HepG2 (cell line): ENCODE measurements around the gene FGD2. TPM values are rescaled to one million over a fixed set of nuclear protein-coding genes. Genes with fewer than 3 reads are reported as not detected.

ENCODE experiments used
- GABPB1 ChIP-seq: IDR thresholded peaks from 2 replicates; pipeline ENCODE4 v1.6.1; 2016; ENCODE audit warnings: mild to moderate bottlenecking, missing genetic modification reagents, moderate library complexity, missing compliant biosample characterization
- HNF4G ChIP-seq, 2 experiments: sonication (generic) in 1 of 2; formaldehyde crosslinking in 1 of 2; IDR thresholded peaks; 2 replicates each; pipeline versions ENCODE4 v1.4.0 to v1.6.1; 2011 to 2020; ENCODE audit warnings: borderline replicate concordance in 2 of 2, low read depth in 2 of 2, mild to moderate bottlenecking in 2 of 2, low read length in 1 of 2, missing genetic modification reagents in 1 of 2, moderate library complexity in 1 of 2
- MEIS1 ChIP-seq: sonication (generic); formaldehyde crosslinking; IDR thresholded peaks from 2 replicates; pipeline ENCODE4 v1.9.0; 2021; ENCODE audit warnings: mild to moderate bottlenecking, missing genetic modification reagents, moderate library complexity, borderline replicate concordance
- RXRA ChIP-seq: sonication (generic); formaldehyde crosslinking; IDR thresholded peaks from 2 replicates; pipeline ENCODE4 v1.5.1; 2020; ENCODE audit warnings: missing genetic modification reagents
- SALL2 ChIP-seq: sonication (generic); formaldehyde crosslinking; IDR thresholded peaks from 2 replicates; pipeline ENCODE4 v1.8.1; 2023; ENCODE audit warnings: mild to moderate bottlenecking, missing genetic modification reagents, inconsistent platforms
- SMAD3 ChIP-seq: sonication (generic); formaldehyde crosslinking; IDR thresholded peaks from 2 replicates; pipeline ENCODE4 v1.4.0; 2020; ENCODE audit warnings: missing genetic modification reagents
- SP4 ChIP-seq: sonication (generic); formaldehyde crosslinking; IDR thresholded peaks from 2 replicates; pipeline ENCODE4 v1.8.1; 2023; ENCODE audit warnings: mild to moderate bottlenecking, missing genetic modification reagents
- SRY ChIP-seq: sonication (generic); formaldehyde crosslinking; IDR thresholded peaks from 2 replicates; pipeline ENCODE4 v1.8.0; 2022; ENCODE audit warnings: mild to moderate bottlenecking, missing genetic modification reagents
- YEATS4 ChIP-seq: sonication (generic); formaldehyde crosslinking; IDR thresholded peaks from 2 replicates; pipeline ENCODE4 v1.4.0; 2020; ENCODE audit warnings: missing genetic modification reagents, borderline replicate concordance
- ZBTB1 ChIP-seq: sonication (generic); formaldehyde crosslinking; IDR thresholded peaks from 2 replicates; pipeline ENCODE4 v1.4.0; 2020; ENCODE audit warnings: missing genetic modification reagents, borderline replicate concordance
- ZNF3 ChIP-seq: IDR thresholded peaks from 2 replicates; pipeline ENCODE4 v1.7.0; 2017; ENCODE audit warnings: inconsistent platforms
- ZNF556 ChIP-seq: sonication (generic); formaldehyde crosslinking; IDR thresholded peaks from 2 replicates; pipeline ENCODE4 v1.4.0; 2020; ENCODE audit warnings: mild to moderate bottlenecking, missing genetic modification reagents, borderline replicate concordance
- ZNF615 ChIP-seq: sonication (generic); formaldehyde crosslinking; IDR thresholded peaks from 2 replicates; pipeline ENCODE4 v1.5.0; 2020; ENCODE audit warnings: mild to moderate bottlenecking, missing genetic modification reagents, borderline replicate concordance
- ZNF674 ChIP-seq: sonication (generic); formaldehyde crosslinking; IDR thresholded peaks from 2 replicates; pipeline ENCODE4 v1.5.0; 2020; ENCODE audit warnings: low read depth, mild to moderate bottlenecking, missing genetic modification reagents
- ZNF703 ChIP-seq: sonication (generic); formaldehyde crosslinking; IDR thresholded peaks from 2 replicates; pipeline ENCODE4 v1.5.1; 2020; ENCODE audit warnings: missing genetic modification reagents, mild to moderate bottlenecking, moderate library complexity, borderline replicate concordance
- ZNF724P ChIP-seq: sonication (generic); formaldehyde crosslinking; IDR thresholded peaks from 2 replicates; pipeline ENCODE4 v1.8.0; 2022; ENCODE audit warnings: missing genetic modification reagents, borderline replicate concordance
- ZNF770 ChIP-seq: sonication (generic); formaldehyde crosslinking; IDR thresholded peaks from 2 replicates; pipeline ENCODE4 v1.5.0; 2020; ENCODE audit warnings: mild to moderate bottlenecking, missing genetic modification reagents
- ZNF782 ChIP-seq: sonication (generic); formaldehyde crosslinking; IDR thresholded peaks from 2 replicates; pipeline ENCODE4 v1.4.0; 2020; ENCODE audit warnings: missing genetic modification reagents, mild to moderate bottlenecking, borderline replicate concordance
- ZNF788 ChIP-seq: sonication (generic); formaldehyde crosslinking; IDR thresholded peaks from 2 replicates; pipeline ENCODE4 v1.5.0; 2020; ENCODE audit warnings: mild to moderate bottlenecking, missing genetic modification reagents, borderline replicate concordance
- polyA plus RNA-seq, 8 experiments: library from polyadenylated mRNA; depleted of rRNA in 3 of 8; stranded (reverse) in 7 of 8; unstranded in 1 of 8; fragments of >200 nt; fragmentation: Illumina TruSeq in 4 of 8; extraction: Trizol in 4 of 8; gene quantifications; 2 replicates each; pipeline versions ENCODE4 v1.2.1 to v1.2.3, GENCODE V29; 2011 to 2016; ENCODE audit warnings: low read depth in 4 of 8, missing spikeins in 1 of 8, mixed read lengths in 1 of 8; ENCODE audit not compliant: insufficient read depth in 1 of 8
- total RNA-seq, 5 experiments: library from RNA; depleted of rRNA; stranded (reverse); fragments of >200 nt; fragmentation: Illumina TruSeq; extraction: Trizol; gene quantifications; 2 replicates each; pipeline ENCODE4 v1.2.3, GENCODE V29; 2016; ENCODE audit warnings: low read depth in 1 of 5
- TF ChIP-seq, protein P1 (sequence below): IDR thresholded peaks from 2 replicates; pipeline ENCODE4 v1.6.1; 2016; ENCODE audit warnings: low read depth
- TF ChIP-seq, protein P2 (sequence below): sonication (generic); formaldehyde crosslinking; IDR thresholded peaks from 2 replicates; pipeline ENCODE4 v1.8.0; 2022; ENCODE audit warnings: mild to moderate bottlenecking, missing genetic modification reagents, moderate library complexity
- TF ChIP-seq, protein P3 (sequence below): IDR thresholded peaks from 2 replicates; pipeline ENCODE4 v1.6.1; 2012; ENCODE audit warnings: low read depth, low read length, improper control_type of control experiment

FGD2 gene
- total and polyA plus RNA-seq, 2 of the 13 experiments (the other 11 are each of a cell fraction or from before 2014, with no cell fraction given): not detected

GRCh38 chr6:37051138-37052026, 45.9 kb downstream of the FGD2 start (continued):
- TF ChIP-seq ZBTB1 (no peak), ZNF703 (CRISPR knock-in tag) (no peak), GABPB1 (CRISPR knock-in tag) (peak; percentile 75; the same call in 1 of the 2 replicates), SRY (CRISPR knock-in tag) (peak; percentile 94; the same call in 1 of the 2 replicates), SP4 (CRISPR knock-in tag) (no peak), SMAD3 (CRISPR knock-in tag) (peak; percentile 66; the same call in 1 of the 2 replicates), ZNF782 (no peak), ZNF724P (CRISPR knock-in tag) (no peak; the same call in 1 of the 2 replicates), ZNF556 (CRISPR knock-in tag) (peak; percentile 81; the same call in 1 of the 2 replicates), ZNF3 (CRISPR knock-in tag) (no peak; the same call in 1 of the 2 replicates), ZNF770 (CRISPR knock-in tag) (peak; percentile 63; the same call in 1 of the 2 replicates), RXRA (peak; percentile 76), ZNF788 (peak; percentile 80; the same call in 1 of the 2 replicates), SALL2 (peak; percentile 84), ZNF674 (CRISPR knock-in tag) (no peak), MEIS1 (peak; percentile 90), YEATS4 (CRISPR knock-in tag) (no peak), ZNF615 (CRISPR knock-in tag) (no peak), HNF4G (IDR thresholded peaks at IDR 0.05; ENCODE audit: borderline replicate concordance, low read depth, low read length) (peak; percentile 56; the same call in 1 of the 2 replicates), HNF4G (CRISPR knock-in tag; IDR thresholded peaks at IDR 0.05; ENCODE audit: borderline replicate concordance, low read depth) (peak; percentile 69; the same call in 1 of the 2 replicates)
- TF ChIP-seq, protein P1, sequence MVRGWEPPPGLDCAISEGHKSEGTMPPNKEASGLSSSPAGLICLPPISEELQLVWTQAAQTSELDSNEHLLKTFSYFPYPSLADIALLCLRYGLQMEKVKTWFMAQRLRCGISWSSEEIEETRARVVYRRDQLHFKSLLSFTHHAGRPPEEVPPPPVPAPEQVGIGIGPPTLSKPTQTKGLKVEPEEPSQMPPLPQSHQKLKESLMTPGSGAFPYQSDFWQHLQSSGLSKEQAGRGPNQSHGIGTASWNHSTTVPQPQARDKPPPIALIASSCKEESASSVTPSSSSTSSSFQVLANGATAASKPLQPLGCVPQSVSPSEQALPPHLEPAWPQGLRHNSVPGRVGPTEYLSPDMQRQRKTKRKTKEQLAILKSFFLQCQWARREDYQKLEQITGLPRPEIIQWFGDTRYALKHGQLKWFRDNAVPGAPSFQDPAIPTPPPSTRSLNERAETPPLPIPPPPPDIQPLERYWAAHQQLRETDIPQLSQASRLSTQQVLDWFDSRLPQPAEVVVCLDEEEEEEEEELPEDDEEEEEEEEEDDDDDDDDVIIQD (CRISPR knock-in tag): no peak
- TF ChIP-seq, protein P2, sequence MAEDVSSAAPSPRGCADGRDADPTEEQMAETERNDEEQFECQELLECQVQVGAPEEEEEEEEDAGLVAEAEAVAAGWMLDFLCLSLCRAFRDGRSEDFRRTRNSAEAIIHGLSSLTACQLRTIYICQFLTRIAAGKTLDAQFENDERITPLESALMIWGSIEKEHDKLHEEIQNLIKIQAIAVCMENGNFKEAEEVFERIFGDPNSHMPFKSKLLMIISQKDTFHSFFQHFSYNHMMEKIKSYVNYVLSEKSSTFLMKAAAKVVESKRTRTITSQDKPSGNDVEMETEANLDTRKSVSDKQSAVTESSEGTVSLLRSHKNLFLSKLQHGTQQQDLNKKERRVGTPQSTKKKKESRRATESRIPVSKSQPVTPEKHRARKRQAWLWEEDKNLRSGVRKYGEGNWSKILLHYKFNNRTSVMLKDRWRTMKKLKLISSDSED (CRISPR knock-in tag): no peak
- TF ChIP-seq, protein P3, sequence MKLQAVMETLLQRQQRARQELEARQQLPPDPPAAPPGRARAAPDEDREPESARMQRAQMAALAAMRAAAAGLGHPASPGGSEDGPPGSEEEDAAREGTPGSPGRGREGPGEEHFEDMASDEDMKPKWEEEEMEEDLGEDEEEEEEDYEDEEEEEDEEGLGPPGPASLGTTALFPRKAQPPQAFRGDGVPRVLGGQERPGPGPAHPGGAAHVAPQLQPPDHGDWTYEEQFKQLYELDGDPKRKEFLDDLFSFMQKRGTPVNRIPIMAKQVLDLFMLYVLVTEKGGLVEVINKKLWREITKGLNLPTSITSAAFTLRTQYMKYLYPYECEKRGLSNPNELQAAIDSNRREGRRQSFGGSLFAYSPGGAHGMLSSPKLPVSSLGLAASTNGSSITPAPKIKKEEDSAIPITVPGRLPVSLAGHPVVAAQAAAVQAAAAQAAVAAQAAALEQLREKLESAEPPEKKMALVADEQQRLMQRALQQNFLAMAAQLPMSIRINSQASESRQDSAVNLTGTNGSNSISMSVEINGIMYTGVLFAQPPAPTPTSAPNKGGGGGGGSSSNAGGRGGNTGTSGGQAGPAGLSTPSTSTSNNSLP: 0 out of 2 replicates have a peak, but pooled peaks have one; percentile 3
